IMR-90 (cell line): ENCODE measurements around the gene TUBB6. TPM values are rescaled to one million over a fixed set of nuclear protein-coding genes. Genes with fewer than 3 reads are reported as not detected.

Experiments
- ATAC-seq: fragments of 200-7000 bp; cut with Tn5 transposase; 2 replicates; pipeline ENCODE4 v1.9.1; 2020; ENCODE audit warnings: low read depth, mild to moderate bottlenecking, moderate library complexity
- BruUV-seq: library from RNA; stranded (reverse); fragments of 400-500 nt; replicated peaks from 2 replicates; lab custom pipeline; 2021; lab: Mats Ljungman, UMichigan
- CTCF ChIA-PET: fragments of 300-600 bp; formaldehyde crosslinking; extraction: SDS; loops from one replicate; lab custom pipeline; 2021; ENCODE audit warnings: antibody characterized with exemption; lab: Yijun Ruan, JAX
- POLR2A ChIA-PET: fragments of 300-600 bp; sonication (Branson Sonifier 250); formaldehyde crosslinking; loops from one replicate; lab custom pipeline; 2022; ENCODE audit warnings: antibody characterized with exemption; ENCODE audit not compliant: unreplicated experiment; lab: Charles Lee
- DNase-seq: peaks from one replicate; pipeline ENCODE4 v3.0.0; 2013
- H2AFZ ChIP-seq: replicated peaks from 2 replicates; pipeline ENCODE3; 2013; ENCODE audit warnings: low read length, mild to moderate bottlenecking; ENCODE audit not compliant: poor library complexity
- H2AK5ac ChIP-seq: 2 replicates; pipeline ENCODE4 v1.6.1; 2013; ENCODE audit warnings: low read depth, low read length, inconsistent platforms
- H2AK9ac ChIP-seq: replicated peaks from 2 replicates; pipeline ENCODE3; 2013; ENCODE audit warnings: mild to moderate bottlenecking, low read depth, low read length, moderate library complexity; ENCODE audit not compliant: poor library complexity
- H2BK120ac ChIP-seq: 2 replicates; pipeline ENCODE4 v1.6.1; 2013; ENCODE audit warnings: low read depth, low read length, inconsistent platforms
- H2BK15ac ChIP-seq: 3 replicates; pipeline ENCODE4 v1.6.1; 2013; ENCODE audit warnings: low read depth, low read length, inconsistent platforms
- H2BK20ac ChIP-seq: 2 replicates; pipeline ENCODE4 v1.6.1; 2013; ENCODE audit warnings: low read depth, mild to moderate bottlenecking, inconsistent platforms, low read length, moderate library complexity
- H2BK5ac ChIP-seq: 2 replicates; pipeline ENCODE4 v1.6.1; 2013; ENCODE audit warnings: mild to moderate bottlenecking, low read depth, low read length, inconsistent platforms; ENCODE audit not compliant: poor library complexity, severe bottlenecking
- H3K14ac ChIP-seq: replicated peaks from 2 replicates; pipeline ENCODE4 v1.6.1; 2013; ENCODE audit warnings: low read depth, low read length, inconsistent platforms
- H3K18ac ChIP-seq: 2 replicates; pipeline ENCODE4 v1.6.1; 2013; ENCODE audit warnings: low read depth, low read length, control low read depth
- H3K23ac ChIP-seq: 2 replicates; pipeline ENCODE4 v1.6.1; 2013; ENCODE audit warnings: low read depth, low read length, inconsistent platforms
- H3K27ac ChIP-seq: 2 replicates; pipeline ENCODE4 v1.5.1; 2013; ENCODE audit warnings: mild to moderate bottlenecking, control low read depth, low read length; ENCODE audit not compliant: insufficient read depth
- H3K27me3 ChIP-seq: 2 replicates; pipeline ENCODE4 v1.6.1; 2013; ENCODE audit warnings: low read length; ENCODE audit not compliant: control insufficient read depth, insufficient read depth
- H3K36me3 ChIP-seq: 2 replicates; pipeline ENCODE4 v1.6.1; 2013; ENCODE audit warnings: low read length, mixed read lengths; ENCODE audit not compliant: control insufficient read depth, insufficient read depth
- H3K4ac ChIP-seq: 2 replicates; pipeline ENCODE4 v1.6.1; 2013; ENCODE audit warnings: low read depth, low read length, inconsistent platforms
- H3K4me1 ChIP-seq: 2 replicates; pipeline ENCODE4 v1.6.1; 2013; ENCODE audit warnings: low read length, mixed read lengths; ENCODE audit not compliant: control insufficient read depth, insufficient read depth
- H3K4me2 ChIP-seq: 2 replicates; pipeline ENCODE4 v1.6.1; 2013; ENCODE audit warnings: low read depth, mild to moderate bottlenecking, control low read depth, low read length, moderate library complexity
- H3K4me3 ChIP-seq: 2 replicates; pipeline ENCODE4 v1.5.1; 2013; ENCODE audit warnings: low read depth, mild to moderate bottlenecking, control low read depth, low read length, moderate library complexity; ENCODE audit not compliant: insufficient read depth
- H3K56ac ChIP-seq: 2 replicates; pipeline ENCODE4 v1.6.1; 2013; ENCODE audit warnings: low read length, inconsistent platforms; ENCODE audit not compliant: insufficient read depth; ENCODE audit errors: extremely low read depth
- H3K79me1 ChIP-seq, 2 experiments: 2 replicates each; pipeline ENCODE4 v1.6.1; 2013; ENCODE audit warnings: low read length in 2 of 2, inconsistent platforms in 1 of 2, low read depth in 1 of 2
- H3K9ac ChIP-seq: 2 replicates; pipeline ENCODE4 v1.6.1; 2013; ENCODE audit warnings: low read depth, low read length, control low read depth
- H3K9me1 ChIP-seq: 2 replicates; pipeline ENCODE4 v1.6.1; 2013; ENCODE audit warnings: low read length, inconsistent platforms; ENCODE audit not compliant: insufficient read depth
- H3K9me3 ChIP-seq: 2 replicates; pipeline ENCODE4 v1.6.1; 2013; ENCODE audit warnings: low read length; ENCODE audit not compliant: control insufficient read depth, insufficient read depth
- H4K20me1 ChIP-seq: 2 replicates; pipeline ENCODE4 v1.6.1; 2013; ENCODE audit warnings: low read length, inconsistent platforms; ENCODE audit not compliant: insufficient read depth
- H4K5ac ChIP-seq: 2 replicates; pipeline ENCODE4 v1.6.1; 2013; ENCODE audit warnings: mild to moderate bottlenecking, low read depth, low read length, control low read depth
- H4K8ac ChIP-seq, 2 experiments: 2 replicates each; pipeline ENCODE4 v1.6.1; 2013; ENCODE audit warnings: low read depth in 2 of 2, low read length in 2 of 2, control low read depth in 1 of 2, inconsistent platforms in 1 of 2
- H4K91ac ChIP-seq: 2 replicates; pipeline ENCODE4 v1.6.1; 2013; ENCODE audit warnings: low read depth, low read length, inconsistent platforms; ENCODE audit not compliant: insufficient read depth
- BHLHE40 ChIP-seq: fragments of 150-350 bp; IDR thresholded peaks from 2 replicates; pipeline ENCODE4 v1.6.1; 2016; ENCODE audit warnings: mild to moderate bottlenecking, low read depth, low read length
- CEBPB ChIP-seq: IDR thresholded peaks from 2 replicates; pipeline ENCODE4 v1.6.1; 2012; ENCODE audit warnings: low read depth, low read length, improper control_type of control experiment
- ELK1 ChIP-seq: fragments of 150-350 bp; IDR thresholded peaks from 2 replicates; pipeline ENCODE4 v1.6.1; 2016; ENCODE audit warnings: low read depth, mild to moderate bottlenecking, low read length, moderate library complexity, borderline replicate concordance
- MAZ ChIP-seq: IDR thresholded peaks from 2 replicates; pipeline ENCODE4 v1.6.1; 2012; ENCODE audit warnings: low read depth, mild to moderate bottlenecking, low read length, improper control_type of control experiment, moderate library complexity, borderline replicate concordance
- RAD21 ChIP-seq: IDR thresholded peaks from 2 replicates; pipeline ENCODE4 v1.6.1; 2012; ENCODE audit warnings: low read length, improper control_type of control experiment
- SMC3 ChIP-seq: fragments of 150-350 bp; IDR thresholded peaks from 2 replicates; pipeline ENCODE4 v1.6.1; 2016; ENCODE audit warnings: low read depth, mild to moderate bottlenecking, antibody characterized with exemption, low read length, moderate library complexity
- WGBS, 2 experiments: methylation state at CpG; one replicate each; pipeline versions ENCODE4 v1.1.5 to v1.1.7; 2013; ENCODE audit warnings: missing lambda C conversion rate in 2 of 2; ENCODE audit not compliant: insufficient read length in 1 of 2; ENCODE audit errors: extremely low coverage in 2 of 2; 5-methylcytosine and 5-hydroxymethylcytosine counted together
- dilution Hi-C: fragments of 300-500 bp; cut with HindIII; formaldehyde crosslinking; loops from one replicate; pipeline ENCODE4 v1.14.3; 2018; ENCODE audit warnings: low sequenced_read_pairs; ENCODE audit not compliant: unreplicated experiment
- in situ Hi-C: fragments of 300-500 bp; cut with MboI; formaldehyde crosslinking; loops from 3 replicates; pipeline ENCODE4 v1.14.3; 2019; ENCODE audit warnings: low sequenced_read_pairs, inconsistent platforms, mixed read lengths
- intact Hi-C: fragments of 100-400 bp; cut with micrococcal nuclease; formaldehyde crosslinking; loops from 2 replicates; pipeline ENCODE4 v1.10.0; 2022
- polyA plus RNA-seq, 3 experiments: library from polyadenylated mRNA; depleted of rRNA; stranded (reverse); fragments of >200 nt; gene quantifications; 2 replicates each; pipeline ENCODE4 v1.2.3, GENCODE V29; 2012; ENCODE audit warnings: low replicate concordance in 1 of 3
- total RNA-seq: library from RNA; depleted of rRNA; stranded (reverse); fragments of >200 nt; gene quantifications from 2 replicates; pipeline ENCODE4 v1.2.3, GENCODE V29; 2012

TUBB6 gene
- total and polyA plus RNA-seq, 2 of the 4 experiments (the other 2 are of a cell fraction), result 927 to 1,040 TPM

- no peak overlapping the region for H3K4ac ChIP-seq
- no peak overlapping the region for H2AFZ ChIP-seq
- H3K9me3 ChIP-seq, result no peaks in the 10 kb centered on the region
- no peak for DNase-seq
- H3K4me3 ChIP-seq, result no peak overlapping the region
- no peak for ATAC-seq
- H4K8ac ChIP-seq, result no peak overlapping the region
- in situ Hi-C loops, result no loop called here
- no peak overlapping the region for H3K18ac ChIP-seq
- WGBS, 2 experiments, result no CpG with 5 or more reads among the region's 2 CpGs
- dilution Hi-C loops, result no loop called here
- no peak overlapping the region for H2BK15ac ChIP-seq
- H4K5ac ChIP-seq, result no peak overlapping the region
- intact Hi-C loops, result no loop called here
- H3K23ac ChIP-seq, result no peak overlapping the region
- H2AK5ac ChIP-seq, result no peak overlapping the region
- no peak overlapping the region for H3K9ac ChIP-seq
- H2BK20ac ChIP-seq, result no peak overlapping the region
- peaks cover 7% of the 10 kb centered on the region; the same call in 1 of the 2 replicates for H3K9me1 ChIP-seq
- no peak overlapping the region for H3K56ac ChIP-seq
- peaks cover 55% of the 10 kb centered on the region for H4K20me1 ChIP-seq
- CTCF ChIA-PET, result no interaction called here
- H2AK9ac ChIP-seq, result no peak overlapping the region
- no peak overlapping the region for H3K14ac ChIP-seq
- H3K27ac ChIP-seq, result no peak overlapping the region
- H2BK5ac ChIP-seq, result no peak overlapping the region
- TF ChIP-seq BHLHE40, result no peak
- no peak for TF ChIP-seq SMC3
- TF ChIP-seq CEBPB, result no peak
- no peak for TF ChIP-seq ELK1
- no peak for TF ChIP-seq MAZ
- TF ChIP-seq RAD21, result no peak
- no peak overlapping the region for H3K4me2 ChIP-seq
- H2BK120ac ChIP-seq, result no peak overlapping the region
- POLR2A ChIA-PET, result no interaction called here
- H4K91ac ChIP-seq, result no peak overlapping the region
- H3K79me1 ChIP-seq, result peaks cover 0 to 28% of the 10 kb centered on the region in 2 experiments; a peak in 2 of 4 replicates
- H3K27me3 ChIP-seq, result no peaks in the 10 kb centered on the region
- peaks cover 36% of the 10 kb centered on the region for H3K36me3 ChIP-seq
- peaks cover 2% of the 10 kb centered on the region; the same call in 1 of the 2 replicates for H3K4me1 ChIP-seq
- BruUV-seq, result no TSS peak
Measured at GRCh38 chr18:12334863-12335262, 26.8 kb downstream of the TUBB6 start.
